ENCODE data around the gene C2CD2L.
"Not testable (repeated sequence)": the region's sequence is repeated elsewhere in the genome, so short reads cannot be mapped to it uniquely, and the experiment has no call there.

C2CD2L gene

GRCh38 chr11:119152043-119152442, 44.9 kb downstream of the C2CD2L start:
- no peak for DNase-seq (ENCODE audit: low read depth in 2 of 2)

DNA sequence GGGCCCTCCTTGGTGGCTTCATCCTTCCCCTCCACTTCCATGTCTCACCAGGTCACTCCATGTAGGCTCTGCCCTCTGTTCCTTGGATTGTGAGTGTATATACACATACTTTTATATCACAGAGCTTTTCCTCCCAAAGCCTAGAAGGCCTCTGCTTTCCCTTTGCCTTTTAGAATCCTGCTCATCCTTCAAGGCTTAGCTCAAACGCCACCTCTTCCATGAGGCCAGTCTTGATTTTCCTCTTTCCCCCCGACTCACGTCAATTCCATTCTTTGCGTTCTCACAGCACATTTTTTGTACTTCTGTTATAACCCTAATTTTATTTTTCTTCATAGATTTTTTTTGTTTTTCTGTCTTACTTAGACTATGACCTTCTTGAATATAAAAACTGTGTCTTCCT, 45.5 kb downstream of the C2CD2L start:
- no peak for DNase-seq (ENCODE audit: low read depth in 2 of 2)

GRCh38 chr11:119153049-119153818, 46.1 kb downstream of the C2CD2L start:
- DNase-seq (ENCODE audit: low read depth in 2 of 2) = no peak

- DNase-seq (ENCODE audit: low read depth in 2 of 2) = no peak
Observed at GRCh38 chr11:119154178-119154577, 47.0 kb downstream of the C2CD2L start.

GRCh38 chr11:119155733-119156492, 48.8 kb downstream of the C2CD2L start:
- DNase-seq (ENCODE audit: low read depth in 2 of 2) = no peak

DNA sequence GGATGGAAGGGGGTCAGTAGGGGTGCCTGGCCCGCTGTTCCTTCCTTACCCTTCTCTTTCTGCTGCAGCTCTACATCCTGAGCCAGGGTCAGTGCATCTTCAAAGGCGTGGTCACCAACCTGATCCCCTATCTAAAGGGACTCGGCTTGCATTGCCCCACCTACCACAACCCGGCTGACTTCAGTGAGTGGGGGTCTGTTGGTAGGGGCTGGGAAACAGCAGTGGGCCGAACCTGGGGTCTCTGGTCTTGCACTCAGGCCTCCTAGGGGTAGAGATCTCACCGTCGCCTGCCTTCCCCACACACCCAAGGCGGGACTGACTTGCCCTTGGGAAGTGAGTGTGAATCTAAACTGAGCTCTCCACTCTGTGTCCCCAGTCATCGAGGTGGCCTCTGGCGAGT, 49.4 kb downstream of the C2CD2L start:
- DNase-seq (ENCODE audit: low read depth in 2 of 2) = no peak

DNA sequence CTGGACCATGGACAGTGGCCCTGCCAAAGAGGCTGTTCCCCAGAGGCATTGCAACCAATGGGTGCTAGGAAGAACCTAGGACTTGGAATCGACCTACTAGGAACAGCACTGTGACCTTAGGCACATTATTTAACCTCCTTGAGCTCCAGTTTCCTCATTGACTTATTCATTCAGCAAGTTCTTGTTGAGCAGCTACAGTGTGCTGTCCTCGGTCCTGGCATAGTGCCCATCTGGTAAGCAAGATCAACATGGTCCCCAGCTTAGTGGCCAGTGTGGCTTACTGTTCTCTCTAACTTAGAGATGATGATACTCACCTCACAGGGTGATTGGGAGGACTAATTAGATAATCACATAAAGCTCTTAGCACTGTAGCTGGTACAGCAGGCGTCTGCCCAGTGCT, 49.9 kb downstream of the C2CD2L start:
- no peak for DNase-seq (ENCODE audit: low read depth in 2 of 2)

DNA sequence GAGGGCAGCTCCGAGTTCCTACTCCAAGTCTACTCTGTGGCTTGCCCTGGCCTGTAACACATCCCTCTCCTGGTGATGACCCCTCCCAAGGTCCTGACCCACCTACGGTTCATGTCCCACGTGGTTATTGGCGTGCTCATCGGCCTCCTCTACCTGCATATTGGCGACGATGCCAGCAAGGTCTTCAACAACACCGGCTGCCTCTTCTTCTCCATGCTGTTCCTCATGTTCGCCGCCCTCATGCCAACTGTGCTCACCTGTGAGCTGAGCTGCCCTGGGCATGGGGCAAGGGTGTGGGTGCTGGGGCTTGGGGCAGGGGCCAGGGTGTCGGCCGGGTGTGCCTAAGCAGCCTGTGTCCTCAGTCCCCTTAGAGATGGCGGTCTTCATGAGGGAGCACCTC, 51.3 kb downstream of the C2CD2L start:
- DNase-seq (ENCODE audit: low read depth in 2 of 2) = no peak

DNA sequence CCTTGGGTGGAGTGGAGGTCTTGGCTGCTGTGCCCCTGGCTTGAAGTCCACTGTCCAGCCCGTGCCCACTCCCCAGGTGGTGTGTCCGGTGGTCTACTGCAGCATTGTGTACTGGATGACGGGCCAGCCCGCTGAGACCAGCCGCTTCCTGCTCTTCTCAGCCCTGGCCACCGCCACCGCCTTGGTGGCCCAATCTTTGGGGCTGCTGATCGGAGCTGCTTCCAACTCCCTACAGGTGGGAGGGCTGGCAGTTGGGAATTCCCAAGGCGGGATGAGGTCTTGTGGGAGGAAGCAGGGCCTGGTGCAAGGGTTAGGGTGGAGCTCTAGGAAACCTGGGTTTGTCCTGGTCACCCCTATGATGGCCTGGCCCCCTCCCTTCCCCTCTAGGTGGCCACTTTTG, 53.0 kb downstream of the C2CD2L start:
- no peak for DNase-seq (ENCODE audit: low read depth in 2 of 2)

GRCh38 chr11:119161871-119162270, 54.7 kb downstream of the C2CD2L start:
- DNase-seq (ENCODE audit: low read depth in 2 of 2) = no peak

- no peak for DNase-seq (ENCODE audit: low read depth in 2 of 2)
Observed at GRCh38 chr11:119166368-119167076, 59.4 kb downstream of the C2CD2L start.

DNA sequence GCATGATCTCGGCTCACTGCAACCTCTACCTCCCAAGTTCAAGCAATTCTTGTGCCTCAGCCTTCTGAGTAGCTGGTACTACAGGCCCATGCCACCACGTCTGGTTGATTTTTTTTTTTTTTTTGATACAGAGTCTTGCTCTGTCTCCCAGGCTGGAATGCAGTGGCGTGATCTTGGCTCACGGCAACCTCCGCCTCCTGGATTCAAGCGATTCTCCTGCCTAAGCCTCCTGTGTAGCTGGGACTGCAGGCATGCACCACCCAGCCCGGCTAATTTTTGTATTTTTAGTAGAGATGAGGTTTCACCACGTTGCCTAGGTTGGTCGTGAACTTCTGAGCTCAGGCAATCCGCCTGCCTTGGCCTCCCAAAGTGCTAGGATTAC, 59.9 kb downstream of the C2CD2L start:
- not testable (repeated sequence) for DNase-seq (ENCODE audit: low read depth in 2 of 2)

DNA sequence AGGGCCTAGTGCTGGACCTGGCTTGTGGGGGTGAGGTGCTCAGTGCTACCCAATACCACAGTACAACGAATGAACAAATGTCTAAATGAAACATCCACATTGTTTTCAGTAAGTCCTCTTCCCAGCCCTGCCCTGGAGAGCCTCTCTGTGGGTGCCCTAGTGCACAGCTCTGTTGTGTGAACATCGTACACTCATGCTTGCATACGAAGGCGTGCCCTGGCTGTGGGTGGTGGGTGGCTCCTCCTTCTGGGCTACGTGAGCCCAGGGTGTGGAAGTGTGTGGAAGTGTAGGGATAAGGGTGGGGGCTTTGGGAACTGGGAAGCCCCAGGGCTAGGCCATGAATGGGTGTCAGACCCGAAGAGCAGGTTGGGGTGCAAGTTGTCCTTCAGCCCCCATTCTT, 60.8 kb downstream of the C2CD2L start:
- no peak for DNase-seq (ENCODE audit: low read depth in 2 of 2)

Data from stimulated activated CD4-positive, alpha-beta T cell treated with anti-CD3 and anti-CD28 coated beads, Interleukin-12 subunit alpha, Interleukin-12 subunit beta, amount 100 ng/mL, for 24 hours (primary cell).